VCaP (cell line): ENCODE measurements around the gene SH2D2A.

Experiments
- H3K27ac ChIP-seq: fragments of 450-650 bp; 2 replicates; pipeline ENCODE4 v1.5.1; 2017
- TF ChIP-seq, protein P1 (sequence below): fragments of 450-650 bp; conservative IDR thresholded peaks from 2 replicates; pipeline ENCODE4 v1.5.1; 2017; ENCODE audit warnings: mild to moderate bottlenecking, moderate library complexity

The SH2D2A gene

DNA sequence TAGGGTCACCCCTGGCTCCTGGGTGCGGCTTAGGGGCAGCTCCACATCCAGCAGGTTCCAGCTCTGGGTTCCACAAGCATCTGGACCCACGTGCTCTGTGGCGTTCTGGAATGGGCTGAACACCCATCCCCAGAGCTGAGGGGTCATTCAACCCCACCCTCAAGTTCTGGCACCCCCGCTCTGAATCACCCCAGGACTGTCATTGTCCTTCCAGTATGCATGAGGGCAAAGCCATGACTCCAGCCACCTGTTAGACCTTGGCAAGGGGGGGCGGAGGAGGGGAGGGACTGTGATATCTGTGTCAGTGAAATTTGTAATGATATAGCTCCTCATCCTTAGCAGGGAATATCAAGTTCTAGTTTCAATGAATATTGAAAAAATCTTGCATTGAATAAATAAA is 30.0 kb upstream of the SH2D2A start:
- no peak overlapping the region for H3K27ac ChIP-seq
- TF ChIP-seq, protein P1, sequence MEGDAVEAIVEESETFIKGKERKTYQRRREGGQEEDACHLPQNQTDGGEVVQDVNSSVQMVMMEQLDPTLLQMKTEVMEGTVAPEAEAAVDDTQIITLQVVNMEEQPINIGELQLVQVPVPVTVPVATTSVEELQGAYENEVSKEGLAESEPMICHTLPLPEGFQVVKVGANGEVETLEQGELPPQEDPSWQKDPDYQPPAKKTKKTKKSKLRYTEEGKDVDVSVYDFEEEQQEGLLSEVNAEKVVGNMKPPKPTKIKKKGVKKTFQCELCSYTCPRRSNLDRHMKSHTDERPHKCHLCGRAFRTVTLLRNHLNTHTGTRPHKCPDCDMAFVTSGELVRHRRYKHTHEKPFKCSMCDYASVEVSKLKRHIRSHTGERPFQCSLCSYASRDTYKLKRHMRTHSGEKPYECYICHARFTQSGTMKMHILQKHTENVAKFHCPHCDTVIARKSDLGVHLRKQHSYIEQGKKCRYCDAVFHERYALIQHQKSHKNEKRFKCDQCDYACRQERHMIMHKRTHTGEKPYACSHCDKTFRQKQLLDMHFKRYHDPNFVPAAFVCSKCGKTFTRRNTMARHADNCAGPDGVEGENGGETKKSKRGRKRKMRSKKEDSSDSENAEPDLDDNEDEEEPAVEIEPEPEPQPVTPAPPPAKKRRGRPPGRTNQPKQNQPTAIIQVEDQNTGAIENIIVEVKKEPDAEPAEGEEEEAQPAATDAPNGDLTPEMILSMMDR, result no peak

DNA sequence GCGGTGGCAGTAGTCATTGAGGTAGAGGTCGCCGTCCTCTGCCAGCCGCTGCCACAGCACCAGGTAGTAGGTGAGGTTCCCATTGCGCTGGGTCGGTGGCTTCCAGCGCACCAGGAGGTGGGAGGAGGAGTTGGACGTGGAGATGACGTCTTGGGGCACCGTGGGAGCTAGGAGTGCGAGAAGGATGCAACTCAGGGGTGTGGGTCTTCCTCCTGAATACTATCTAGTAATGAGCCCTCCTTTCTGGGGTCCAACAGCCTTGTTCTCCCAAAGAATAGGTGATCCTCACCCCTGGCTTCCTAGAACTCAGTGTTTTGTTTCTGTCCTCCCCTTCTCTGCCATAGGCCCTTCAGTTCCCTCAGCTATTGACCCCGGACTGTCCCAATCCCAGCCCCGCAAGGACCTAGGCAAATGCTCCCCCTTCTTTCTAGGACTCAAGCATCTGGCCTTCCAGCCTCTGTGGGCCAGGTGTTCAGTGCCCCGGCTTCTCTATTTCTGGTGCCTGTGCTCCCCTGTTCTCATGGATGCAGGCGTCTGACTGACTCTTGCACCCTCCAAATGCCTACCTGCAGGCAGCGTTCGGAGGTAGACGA is 29.4 kb upstream of the SH2D2A start:
- TF ChIP-seq, protein P1, result no peak
- no peak overlapping the region for H3K27ac ChIP-seq

DNA sequence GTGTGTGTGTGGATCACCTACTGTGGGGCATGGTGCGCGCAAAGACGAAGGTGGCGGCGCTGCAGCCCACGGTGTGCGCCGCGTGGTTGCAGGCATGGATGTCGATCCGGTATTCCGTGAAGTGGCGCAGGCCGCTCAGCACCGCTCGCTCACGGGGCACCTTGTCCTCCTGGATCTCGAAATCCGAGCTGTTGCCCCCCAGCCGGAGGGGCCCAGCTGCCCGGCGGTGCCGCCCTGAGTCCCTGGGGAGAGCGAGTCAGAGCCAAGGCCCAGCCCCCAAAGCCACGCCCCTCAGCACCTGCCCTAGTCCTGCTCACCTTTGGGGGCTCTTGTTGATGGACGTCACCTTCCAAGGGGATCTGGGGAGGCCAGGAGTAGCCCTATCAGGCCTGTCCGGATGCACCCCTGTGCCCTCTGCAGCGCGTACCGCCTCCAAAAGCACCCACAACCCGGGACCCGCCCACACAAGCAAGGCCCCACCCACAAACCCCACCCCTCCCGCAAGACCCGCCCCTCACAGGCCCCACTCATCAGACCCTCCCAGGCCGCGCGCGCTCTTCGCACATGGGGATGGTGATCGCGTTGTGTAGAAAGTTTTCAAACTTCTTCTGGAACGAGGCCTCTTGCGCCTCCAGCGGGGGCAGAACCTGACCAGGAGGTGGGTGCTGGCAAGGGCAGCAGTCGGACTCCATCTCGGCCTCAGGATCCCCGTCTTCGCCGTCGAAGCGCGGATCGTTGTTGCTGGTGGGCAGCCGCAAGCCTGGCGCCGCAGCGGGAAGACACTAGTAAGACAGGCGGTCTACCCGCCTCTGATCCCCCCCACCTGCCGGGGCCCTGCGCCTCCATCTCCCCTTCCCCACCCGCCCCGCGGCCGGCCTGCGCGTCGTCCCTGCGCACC is 28.7 kb upstream of the SH2D2A start:
- no peak overlapping the region for H3K27ac ChIP-seq
- TF ChIP-seq, protein P1, result no peak

DNA sequence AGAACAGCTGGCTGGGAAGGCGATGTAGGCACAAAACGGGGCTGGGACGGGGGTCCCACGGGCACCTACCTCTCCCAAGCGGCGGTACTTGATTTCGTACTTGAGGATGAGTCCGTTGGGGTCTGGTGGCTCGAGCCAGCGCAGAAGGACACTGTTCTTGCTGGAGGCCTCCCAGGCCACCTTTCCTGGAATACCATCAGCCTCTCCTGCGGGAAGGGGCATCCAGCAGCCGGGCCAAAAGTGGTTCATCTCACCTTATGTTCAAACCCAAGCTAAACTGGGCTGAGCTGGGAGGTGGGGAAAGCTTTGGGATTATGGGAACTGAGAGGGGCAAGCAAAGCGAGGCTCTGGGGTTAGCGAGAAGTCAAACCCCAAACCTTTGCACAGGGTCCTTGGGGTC is 28.0 kb upstream of the SH2D2A start:
- H3K27ac ChIP-seq, result no peak overlapping the region
- TF ChIP-seq, protein P1, result no peak

DNA sequence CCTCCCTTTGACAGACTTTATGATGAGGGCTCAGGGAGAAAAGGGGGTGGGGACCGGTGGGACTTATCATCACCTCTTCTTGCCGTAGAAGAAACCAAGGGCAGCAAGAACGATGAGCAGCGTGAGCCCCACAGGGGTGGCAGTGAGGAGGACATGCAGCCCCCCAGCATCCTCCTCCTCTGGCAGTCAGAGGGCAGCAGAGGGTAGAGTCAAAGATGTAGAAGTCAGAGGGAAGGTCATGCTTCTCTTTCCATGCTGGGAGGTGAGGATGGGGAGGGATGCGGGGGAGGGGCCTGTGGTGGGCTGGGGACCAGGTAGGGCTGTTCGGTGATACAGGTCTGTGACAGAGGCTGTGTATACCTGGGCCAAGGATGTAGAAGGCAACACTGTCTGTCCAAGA is 27.5 kb upstream of the SH2D2A start:
- TF ChIP-seq, protein P1, result no peak

DNA sequence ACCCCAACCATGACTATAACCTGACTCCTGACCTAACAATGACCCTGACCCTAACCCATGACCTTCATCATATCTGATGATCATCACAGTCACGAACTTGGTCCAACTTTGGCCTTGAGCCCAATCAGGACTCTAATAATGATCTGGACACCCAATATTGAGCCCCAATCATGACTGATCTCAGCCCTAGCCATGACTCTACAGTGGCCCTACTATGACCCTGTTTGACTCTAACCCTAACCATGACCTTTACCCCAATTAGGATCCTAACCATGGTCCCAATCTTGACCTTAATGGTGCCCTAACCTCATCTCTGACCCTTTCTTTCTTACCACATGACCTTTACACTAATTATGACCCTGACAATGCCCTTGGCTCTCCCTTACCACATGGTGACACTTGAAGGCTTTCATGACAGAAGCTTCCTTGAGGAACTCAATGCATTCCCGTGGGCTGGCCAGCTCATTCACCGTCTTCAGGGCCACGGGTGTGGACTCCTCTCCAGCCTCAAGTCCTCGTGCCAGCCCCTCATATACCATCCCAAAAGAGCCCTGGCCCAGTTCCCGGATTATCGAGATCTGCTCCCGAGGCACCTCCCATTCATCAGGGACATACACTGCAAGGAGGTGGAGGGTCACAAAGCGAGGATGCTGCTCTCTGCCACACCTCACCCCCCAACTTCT is 26.1 kb upstream of the SH2D2A start:
- no peak overlapping the region for H3K27ac ChIP-seq
- TF ChIP-seq, protein P1, result no peak

More for the DNA sequence above, 27.5 kb upstream of the SH2D2A start:
- H3K27ac ChIP-seq, result no peak overlapping the region

DNA sequence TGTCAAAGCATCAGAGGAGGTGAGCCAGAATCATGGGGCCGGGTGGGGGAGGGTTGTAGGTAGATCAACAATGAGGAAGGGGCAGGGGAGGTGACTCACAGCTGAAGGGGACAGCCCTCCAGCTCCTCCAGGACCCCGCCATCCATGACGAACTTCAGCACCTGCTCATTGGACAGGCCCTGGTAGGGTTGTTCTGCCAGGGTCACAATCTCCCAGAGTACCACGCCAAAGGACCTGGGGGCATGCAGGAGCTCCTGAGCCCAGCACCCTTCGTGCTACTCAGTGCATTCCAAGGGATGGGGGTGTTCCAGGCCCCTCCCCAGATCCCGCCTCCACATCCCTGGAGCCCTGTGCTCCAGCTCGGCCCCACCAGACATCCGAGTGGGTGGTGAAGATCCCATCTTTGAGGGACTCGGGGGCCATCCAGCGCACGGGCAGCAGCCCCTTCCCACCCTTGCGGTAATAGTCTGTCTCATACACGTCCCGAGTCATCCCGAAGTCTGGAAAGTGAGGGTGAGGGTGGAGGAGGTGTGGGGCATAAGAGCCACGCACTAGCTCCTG is 24.7 kb upstream of the SH2D2A start:
- TF ChIP-seq, protein P1, result no peak
- H3K27ac ChIP-seq, result no peak overlapping the region
